GM18517 (cell line): ENCODE measurements around the gene MAGIX.

Source experiments
- ATAC-seq: cut with Tn5 transposase; IDR thresholded peaks from one replicate; pipeline ENCODE4 v1.9.1; 2021; ENCODE audit warnings: mild to moderate bottlenecking, moderate library complexity; ENCODE audit not compliant: unreplicated experiment

Gene MAGIX

DNA sequence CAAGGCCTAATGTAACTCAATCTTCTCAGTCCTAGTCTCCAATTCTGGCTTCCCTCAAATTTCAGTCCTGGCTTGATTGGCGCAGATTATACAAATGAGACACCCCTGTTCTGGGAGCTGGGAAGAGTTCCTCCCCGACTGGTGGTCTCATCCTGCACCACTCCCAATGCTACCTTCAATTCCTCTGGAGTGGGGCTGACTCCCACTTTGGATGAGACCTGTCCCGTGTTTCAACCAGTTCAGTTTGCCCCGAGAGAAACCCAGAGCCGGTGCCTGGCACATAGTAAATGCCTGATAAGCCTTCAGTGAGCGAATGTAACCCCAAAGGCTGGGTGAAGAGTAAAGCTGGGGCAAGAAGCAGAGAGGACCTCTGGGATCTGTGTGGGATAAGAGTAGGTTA, 41.5 kb downstream of the MAGIX start:
- no peak for ATAC-seq

- ATAC-seq = no peak
Measured at GRCh38 chrX:49204709-49205108, 42.2 kb downstream of the MAGIX start.

DNA sequence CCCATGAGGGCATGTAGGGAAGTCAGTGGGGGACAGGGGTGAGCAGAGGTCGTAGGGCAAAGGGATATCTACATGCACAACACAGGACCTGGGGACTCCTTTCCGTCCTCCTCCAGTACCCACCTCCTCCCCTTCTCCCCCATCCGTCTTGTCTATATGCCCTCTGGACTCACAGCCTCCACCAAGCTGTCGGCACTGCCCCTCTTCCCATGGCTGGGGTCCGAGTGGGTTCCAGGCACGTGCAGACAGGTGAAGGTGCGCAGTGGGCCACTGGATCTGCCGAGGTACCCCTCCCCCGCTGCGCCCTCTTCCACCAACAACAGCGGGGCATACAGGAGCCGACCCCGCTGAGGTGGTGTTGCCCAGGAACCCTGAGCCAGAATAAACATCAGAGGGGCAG, 42.9 kb downstream of the MAGIX start:
- ATAC-seq = no peak

DNA sequence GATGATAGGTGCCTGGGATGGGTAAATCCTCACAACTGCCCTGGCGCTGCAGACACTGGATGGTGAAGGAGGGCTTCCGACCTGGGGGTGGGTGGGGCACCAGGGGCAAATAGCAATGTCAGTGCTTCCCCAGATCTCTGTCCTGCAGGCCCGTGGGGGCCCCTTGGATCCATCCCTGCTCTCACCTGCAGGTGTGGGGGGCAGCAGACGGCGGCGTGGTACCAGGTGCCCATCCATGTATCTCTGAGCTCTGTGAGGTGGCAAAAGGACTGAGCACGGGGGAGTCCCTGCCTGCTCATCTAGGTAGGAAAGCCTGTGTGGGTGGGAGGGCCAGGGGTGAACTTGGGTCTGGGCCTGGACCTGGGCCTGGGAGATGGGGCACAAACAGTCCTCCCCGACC, 44.0 kb downstream of the MAGIX start:
- ATAC-seq = no peak

DNA sequence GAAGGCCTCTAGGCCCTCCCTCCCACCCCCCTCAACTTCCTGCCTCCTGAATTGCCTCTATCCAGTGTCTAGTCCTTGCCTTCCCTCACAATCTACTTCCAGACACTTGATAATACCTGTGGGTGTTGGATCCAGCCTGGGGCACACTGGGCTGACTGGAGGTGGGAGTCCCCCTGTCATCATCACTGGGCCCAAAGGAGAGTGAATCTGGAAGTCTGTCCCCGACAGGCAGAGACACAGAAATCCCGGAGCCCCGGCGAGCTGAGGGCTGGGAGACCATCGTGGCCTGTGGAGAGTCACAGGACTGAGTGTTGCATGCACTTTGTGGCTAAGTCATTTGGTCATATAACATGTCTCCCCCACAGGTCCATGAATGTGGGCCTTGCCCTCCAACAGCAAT, 45.8 kb downstream of the MAGIX start:
- ATAC-seq = no peak

GRCh38 chrX:49209434-49210251, 47.1 kb downstream of the MAGIX start:
- ATAC-seq = no peak

DNA sequence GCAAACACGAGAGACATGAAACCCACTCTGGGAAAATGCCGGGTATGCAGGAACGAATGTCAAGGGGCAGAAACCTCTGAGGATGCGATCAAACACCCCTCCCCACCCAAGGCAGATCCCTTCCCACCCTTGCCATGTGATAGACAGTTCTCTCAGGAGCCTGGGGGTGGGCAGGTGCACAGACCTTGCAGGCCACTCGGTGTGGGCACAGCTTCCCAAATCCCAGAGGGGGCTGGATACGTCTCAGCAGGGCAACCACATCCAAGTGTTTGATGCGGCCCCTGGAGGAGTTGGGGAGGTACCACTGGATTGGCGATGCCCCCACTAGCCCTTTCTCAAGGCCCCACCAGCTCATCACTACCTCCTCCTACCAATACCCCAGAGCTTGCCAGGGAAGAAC, 47.8 kb downstream of the MAGIX start:
- ATAC-seq = no peak

- ATAC-seq = no peak
Measured at GRCh38 chrX:49211074-49211473, 48.5 kb downstream of the MAGIX start.

DNA sequence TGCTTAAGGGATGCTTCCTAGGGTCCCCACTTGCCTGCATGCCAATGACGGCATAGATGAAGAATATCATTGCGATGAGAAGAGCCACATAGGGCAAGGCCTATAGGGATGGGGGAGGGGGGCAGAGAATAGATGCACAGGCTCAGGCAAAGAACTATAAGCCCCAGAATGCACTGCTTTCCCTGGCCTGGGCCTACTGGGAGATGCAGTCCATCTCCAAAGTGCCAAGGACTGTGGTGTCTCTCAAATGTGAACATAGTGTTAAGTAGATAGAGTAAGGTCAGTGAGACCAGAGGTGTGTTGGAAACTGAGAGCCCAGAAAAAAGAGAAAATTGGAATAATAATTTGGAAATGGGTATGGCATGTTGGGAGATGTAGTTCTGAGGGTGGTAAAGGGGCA, 49.7 kb downstream of the MAGIX start:
- no peak for ATAC-seq

DNA sequence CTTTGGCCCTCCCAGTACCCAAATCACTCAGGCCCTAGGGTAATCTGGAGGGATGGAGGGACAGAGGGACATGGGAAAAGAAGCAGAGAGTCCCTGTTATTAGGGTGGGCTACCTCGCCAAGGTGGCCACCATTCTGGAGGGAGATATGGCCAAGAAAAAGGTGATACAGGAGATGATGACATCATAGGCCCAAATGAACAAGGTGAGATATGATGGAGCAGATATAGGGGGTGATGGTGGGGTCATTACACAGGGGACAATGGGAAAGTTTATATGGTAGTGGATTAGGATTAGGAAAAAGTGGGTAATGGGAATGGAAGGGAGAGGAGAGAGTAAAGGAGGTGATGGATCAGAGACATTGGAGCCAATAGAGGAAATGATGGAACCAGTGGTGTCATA, 50.3 kb downstream of the MAGIX start:
- no peak for ATAC-seq

DNA sequence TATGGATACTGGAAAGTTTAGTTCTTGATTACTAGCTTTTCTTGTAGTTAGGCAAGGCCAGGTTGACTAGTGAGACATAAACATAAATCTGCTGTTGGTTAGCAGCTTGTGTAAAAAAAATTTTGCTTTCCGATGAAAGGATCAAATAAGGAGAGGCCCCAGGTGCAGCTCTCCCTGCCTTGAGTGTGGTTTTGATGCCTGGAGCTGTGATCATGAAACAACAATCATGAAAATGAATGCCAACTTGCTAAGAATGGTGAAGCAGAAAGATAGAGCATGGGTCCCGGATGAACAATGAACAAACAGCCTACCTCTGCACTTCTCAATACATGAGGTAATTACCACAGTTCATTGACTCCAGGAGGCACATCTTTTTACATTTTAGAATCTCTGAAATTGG, 51.9 kb downstream of the MAGIX start:
- no peak for ATAC-seq

DNA sequence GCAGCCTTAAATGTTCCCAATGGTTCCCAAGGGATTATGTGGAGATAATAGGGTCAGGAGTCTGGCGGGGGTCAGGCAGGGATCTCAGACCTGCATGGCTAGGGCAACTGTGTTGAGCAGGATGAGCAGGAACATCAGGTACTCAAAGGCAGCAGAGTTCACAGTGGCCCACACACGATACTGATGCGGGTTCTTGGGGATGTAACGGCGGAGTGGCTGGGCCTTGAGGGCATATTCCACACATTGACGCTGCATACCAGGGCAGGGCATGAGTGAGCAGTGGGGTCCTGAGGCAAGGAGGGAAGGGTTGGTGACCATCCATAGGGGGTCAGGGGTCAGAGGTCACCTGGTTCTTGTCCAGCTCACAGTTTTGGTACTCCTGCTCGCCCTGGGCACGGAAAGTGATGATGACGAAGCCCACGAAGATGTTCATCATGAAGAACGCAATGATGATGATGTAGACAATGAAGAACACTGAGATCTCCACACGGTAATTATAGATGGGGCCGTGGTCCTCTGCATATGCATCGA, 52.5 kb downstream of the MAGIX start:
- ATAC-seq = no peak
